Measurements from ENCODE around the gene ZFP82.

- TF ChIP-seq CTCF (conservative IDR thresholded peaks at IDR 0.05), result no peak
- TF ChIP-seq ZFX (IDR thresholded peaks at IDR 0.05), result no peak
Measured at GRCh38 chr19:36373638-36374156, 44.7 kb downstream of the ZFP82 start.
